ENCODE measurements around the gene DIS3L2.

Gene DIS3L2

DNA sequence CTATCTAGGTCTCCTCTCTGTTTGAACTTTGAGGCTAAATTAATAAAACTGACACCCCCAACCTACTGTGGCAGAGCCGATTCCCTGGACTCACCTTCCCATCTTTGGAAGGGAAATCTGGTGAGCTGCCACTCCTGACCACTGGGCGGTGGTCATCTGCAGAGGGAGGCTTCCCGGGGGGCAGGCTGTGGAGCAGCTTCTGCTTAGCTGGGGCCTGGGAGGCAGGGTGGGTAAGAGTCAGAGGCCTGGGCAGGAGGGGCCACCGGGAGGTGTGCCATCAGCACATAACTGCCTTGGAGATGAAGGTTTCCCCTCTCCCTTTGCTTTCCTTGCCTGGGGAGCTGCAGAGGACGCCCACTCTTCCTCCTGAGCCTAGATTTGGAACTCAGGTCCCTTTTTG, 33.0 kb upstream of the DIS3L2 start:
- no peak for ATAC-seq
- no peak for TF ChIP-seq ZNF70 (CRISPR knock-in tag; IDR thresholded peaks at IDR 0.05)
- TF ChIP-seq TCF4 (CRISPR knock-in tag; IDR thresholded peaks at IDR 0.05; ENCODE audit: borderline replicate concordance), result no peak
- no peak for TF ChIP-seq ZNF8 (CRISPR knock-in tag; IDR thresholded peaks at IDR 0.05)
- TF ChIP-seq CSDC2 (CRISPR knock-in tag; IDR thresholded peaks at IDR 0.05), result no peak
- no peak for TF ChIP-seq GLIS3 (CRISPR knock-in tag; IDR thresholded peaks at IDR 0.05)
- no peak for TF ChIP-seq TOX (CRISPR knock-in tag; IDR thresholded peaks at IDR 0.05; ENCODE audit: borderline replicate concordance)
- TF ChIP-seq ZFP3 (CRISPR knock-in tag; IDR thresholded peaks at IDR 0.05), result no peak
- TF ChIP-seq, protein P1, sequence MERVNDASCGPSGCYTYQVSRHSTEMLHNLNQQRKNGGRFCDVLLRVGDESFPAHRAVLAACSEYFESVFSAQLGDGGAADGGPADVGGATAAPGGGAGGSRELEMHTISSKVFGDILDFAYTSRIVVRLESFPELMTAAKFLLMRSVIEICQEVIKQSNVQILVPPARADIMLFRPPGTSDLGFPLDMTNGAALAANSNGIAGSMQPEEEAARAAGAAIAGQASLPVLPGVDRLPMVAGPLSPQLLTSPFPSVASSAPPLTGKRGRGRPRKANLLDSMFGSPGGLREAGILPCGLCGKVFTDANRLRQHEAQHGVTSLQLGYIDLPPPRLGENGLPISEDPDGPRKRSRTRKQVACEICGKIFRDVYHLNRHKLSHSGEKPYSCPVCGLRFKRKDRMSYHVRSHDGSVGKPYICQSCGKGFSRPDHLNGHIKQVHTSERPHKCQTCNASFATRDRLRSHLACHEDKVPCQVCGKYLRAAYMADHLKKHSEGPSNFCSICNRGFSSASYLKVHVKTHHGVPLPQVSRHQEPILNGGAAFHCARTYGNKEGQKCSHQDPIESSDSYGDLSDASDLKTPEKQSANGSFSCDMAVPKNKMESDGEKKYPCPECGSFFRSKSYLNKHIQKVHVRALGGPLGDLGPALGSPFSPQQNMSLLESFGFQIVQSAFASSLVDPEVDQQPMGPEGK (CRISPR knock-in tag; IDR thresholded peaks at IDR 0.05; ENCODE audit: borderline replicate concordance), result no peak
- TF ChIP-seq SNAI2 (CRISPR knock-in tag; IDR thresholded peaks at IDR 0.05), result no peak

DNA sequence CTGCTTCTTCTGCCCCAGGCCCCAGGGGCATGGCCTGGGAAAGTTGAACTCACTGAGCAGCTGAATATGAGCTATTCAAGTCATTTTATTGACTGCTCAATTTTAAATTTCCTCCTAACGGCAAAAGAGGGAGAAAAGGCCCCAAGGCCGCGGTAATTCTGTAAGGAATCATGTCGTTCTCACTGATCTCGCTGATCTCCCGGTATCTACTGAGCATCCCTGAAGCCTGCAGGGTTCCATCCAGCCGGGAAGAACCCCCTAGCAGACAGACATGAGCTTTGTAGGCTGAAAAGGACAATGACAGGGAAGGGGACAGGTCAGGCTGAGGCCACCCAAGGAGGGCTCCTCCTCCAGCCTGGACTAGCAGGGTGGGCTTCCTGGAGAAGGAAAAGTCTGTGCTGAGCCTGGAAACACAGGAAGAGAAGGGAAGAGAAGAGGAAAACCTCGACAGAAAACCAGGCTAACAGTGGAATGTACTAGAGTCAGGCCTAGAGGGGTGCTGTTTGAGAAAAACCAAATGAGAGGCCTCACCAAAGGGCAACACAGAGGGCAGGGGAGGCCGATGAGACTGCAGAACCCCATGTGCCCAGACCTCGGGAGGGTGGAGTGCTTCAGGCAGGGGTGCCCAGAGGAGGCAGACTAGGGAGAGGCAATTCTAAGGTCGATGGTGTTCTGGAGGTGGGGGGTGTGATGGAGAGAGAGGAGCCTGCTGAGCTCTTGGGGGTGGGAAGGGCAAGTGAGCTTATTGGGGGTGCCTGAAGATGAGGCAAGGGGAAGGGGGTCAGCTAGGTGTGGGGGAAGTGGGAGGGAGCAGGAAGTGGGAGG, 32.4 kb upstream of the DIS3L2 start:
- TF ChIP-seq OSR1 (CRISPR knock-in tag; IDR thresholded peaks at IDR 0.05) (no peak), CSRNP3 (CRISPR knock-in tag; IDR thresholded peaks at IDR 0.05) (no peak), ZNF8 (CRISPR knock-in tag; IDR thresholded peaks at IDR 0.05) (no peak), SNAI2 (CRISPR knock-in tag; IDR thresholded peaks at IDR 0.05) (no peak), PPARA (CRISPR knock-in tag; IDR thresholded peaks at IDR 0.05; ENCODE audit: borderline replicate concordance) (no peak), ZFP30 (CRISPR knock-in tag; IDR thresholded peaks at IDR 0.05) (no peak), RARB (CRISPR knock-in tag; IDR thresholded peaks at IDR 0.05) (no peak)
- ATAC-seq, result no peak

GRCh38 chr2:231929961-231930592, 31.4 kb upstream of the DIS3L2 start:
- no peak for ATAC-seq
- no peak for TF ChIP-seq ZFP3 (CRISPR knock-in tag; IDR thresholded peaks at IDR 0.05)
- no peak for TF ChIP-seq SNAI2 (CRISPR knock-in tag; IDR thresholded peaks at IDR 0.05)
- TF ChIP-seq CSRNP3 (CRISPR knock-in tag; IDR thresholded peaks at IDR 0.05), result no peak
- no peak for TF ChIP-seq ZNF565 (CRISPR knock-in tag; conservative IDR thresholded peaks at IDR 0.05; ENCODE audit: low read depth)
- TF ChIP-seq, protein P1 (CRISPR knock-in tag; IDR thresholded peaks at IDR 0.05; ENCODE audit: borderline replicate concordance), result no peak
- TF ChIP-seq ZNF8 (CRISPR knock-in tag; IDR thresholded peaks at IDR 0.05), result no peak
- TF ChIP-seq ZFP30 (CRISPR knock-in tag; IDR thresholded peaks at IDR 0.05), result no peak
- TF ChIP-seq RARB (CRISPR knock-in tag; IDR thresholded peaks at IDR 0.05), result no peak
- no peak for TF ChIP-seq ESRRG (CRISPR knock-in tag; IDR thresholded peaks at IDR 0.05)
- TF ChIP-seq, protein P2, sequence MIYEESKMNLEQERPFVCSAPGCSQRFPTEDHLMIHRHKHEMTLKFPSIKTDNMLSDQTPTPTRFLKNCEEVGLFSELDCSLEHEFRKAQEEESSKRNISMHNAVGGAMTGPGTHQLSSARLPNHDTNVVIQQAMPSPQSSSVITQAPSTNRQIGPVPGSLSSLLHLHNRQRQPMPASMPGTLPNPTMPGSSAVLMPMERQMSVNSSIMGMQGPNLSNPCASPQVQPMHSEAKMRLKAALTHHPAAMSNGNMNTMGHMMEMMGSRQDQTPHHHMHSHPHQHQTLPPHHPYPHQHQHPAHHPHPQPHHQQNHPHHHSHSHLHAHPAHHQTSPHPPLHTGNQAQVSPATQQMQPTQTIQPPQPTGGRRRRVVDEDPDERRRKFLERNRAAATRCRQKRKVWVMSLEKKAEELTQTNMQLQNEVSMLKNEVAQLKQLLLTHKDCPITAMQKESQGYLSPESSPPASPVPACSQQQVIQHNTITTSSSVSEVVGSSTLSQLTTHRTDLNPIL (CRISPR knock-in tag; IDR thresholded peaks at IDR 0.05; ENCODE audit: low read depth), result no peak
- TF ChIP-seq PPARA (CRISPR knock-in tag; IDR thresholded peaks at IDR 0.05; ENCODE audit: borderline replicate concordance), result no peak
- no peak for TF ChIP-seq ISL1 (CRISPR knock-in tag; IDR thresholded peaks at IDR 0.05)
- no peak for TF ChIP-seq OSR1 (CRISPR knock-in tag; IDR thresholded peaks at IDR 0.05)
- TF ChIP-seq GLIS3 (CRISPR knock-in tag; IDR thresholded peaks at IDR 0.05), result no peak
- no peak for TF ChIP-seq TCF4 (CRISPR knock-in tag; IDR thresholded peaks at IDR 0.05; ENCODE audit: borderline replicate concordance)
- TF ChIP-seq, protein P3, sequence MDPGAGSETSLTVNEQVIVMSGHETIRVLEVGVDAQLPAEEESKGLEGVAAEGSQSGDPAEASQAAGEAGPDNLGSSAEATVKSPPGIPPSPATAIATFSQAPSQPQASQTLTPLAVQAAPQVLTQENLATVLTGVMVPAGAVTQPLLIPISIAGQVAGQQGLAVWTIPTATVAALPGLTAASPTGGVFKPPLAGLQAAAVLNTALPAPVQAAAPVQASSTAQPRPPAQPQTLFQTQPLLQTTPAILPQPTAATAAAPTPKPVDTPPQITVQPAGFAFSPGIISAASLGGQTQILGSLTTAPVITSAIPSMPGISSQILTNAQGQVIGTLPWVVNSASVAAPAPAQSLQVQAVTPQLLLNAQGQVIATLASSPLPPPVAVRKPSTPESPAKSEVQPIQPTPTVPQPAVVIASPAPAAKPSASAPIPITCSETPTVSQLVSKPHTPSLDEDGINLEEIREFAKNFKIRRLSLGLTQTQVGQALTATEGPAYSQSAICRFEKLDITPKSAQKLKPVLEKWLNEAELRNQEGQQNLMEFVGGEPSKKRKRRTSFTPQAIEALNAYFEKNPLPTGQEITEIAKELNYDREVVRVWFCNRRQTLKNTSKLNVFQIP (CRISPR knock-in tag; IDR thresholded peaks at IDR 0.05; ENCODE audit: borderline replicate concordance, low read depth), result no peak
- TF ChIP-seq ZC3H10 (CRISPR knock-in tag; IDR thresholded peaks at IDR 0.05), result no peak
- TF ChIP-seq TOX (CRISPR knock-in tag; IDR thresholded peaks at IDR 0.05; ENCODE audit: borderline replicate concordance), result no peak
- TF ChIP-seq ARNTL (CRISPR knock-in tag; IDR thresholded peaks at IDR 0.05; ENCODE audit: borderline replicate concordance, low read depth), result no peak

Measured in SK-N-SH treated with all-trans-retinoic acid at 6 μM for 48 hours (cell line).